Measurements from ENCODE around the gene TBL1X. TPM values are rescaled to one million over a fixed set of nuclear protein-coding genes. Genes with fewer than 3 reads are reported as not detected.
A peak's percentile ranks its signal among the peaks of the same experiment; 100 is the strongest.

Gene TBL1X
- total RNA-seq, 1 donor from 2014 or later, result 6.3 TPM

DNA sequence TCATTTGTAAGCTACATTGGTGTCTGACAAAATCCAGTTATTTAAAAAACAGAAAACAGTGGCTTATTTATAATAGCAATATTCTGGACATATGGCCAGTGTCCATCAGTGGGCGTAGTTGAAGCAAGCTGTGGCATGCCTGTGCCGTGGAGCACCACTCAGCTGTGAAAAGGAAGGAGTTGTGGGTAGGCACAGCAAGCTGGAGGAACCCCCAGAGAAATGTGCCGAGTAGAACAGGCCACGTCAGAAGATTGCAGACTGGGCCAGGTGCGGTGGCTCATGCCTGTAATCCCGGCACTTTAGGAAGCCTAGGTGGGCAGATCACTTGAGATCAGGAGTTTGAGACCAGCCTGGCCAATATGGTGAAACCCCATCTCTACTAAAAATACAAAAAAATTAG is 198.4 kb downstream of the TBL1X start:
- no peak overlapping the region for H3K27ac ChIP-seq (ENCODE audit: low read depth, low read length)
- peaks cover 0 to 2% (median 0%) of the 10 kb centered on the region in 3 donors for H3K36me3 ChIP-seq (ENCODE audit: control insufficient read depth in 3 of 3, insufficient read depth in 3 of 3, low read length in 3 of 3)
- no peaks in the 10 kb centered on the region for H3K9me3 ChIP-seq (ENCODE audit: control insufficient read depth in 3 of 3, low read length in 3 of 3)
- no peak overlapping the region for H3K4me3 ChIP-seq (ENCODE audit: low read length in 3 of 3)
- H3K27me3 ChIP-seq (ENCODE audit: control insufficient read depth in 3 of 3, insufficient read depth in 3 of 3, low read length in 3 of 3), result no peaks in the 10 kb centered on the region
- H3K9ac ChIP-seq (ENCODE audit: low read depth in 1 of 3, low read length in 3 of 3), result no peak overlapping the region
- no peaks in the 10 kb centered on the region for H3K4me1 ChIP-seq (ENCODE audit: control insufficient read depth in 3 of 3, insufficient read depth in 3 of 3, low read length in 3 of 3)

DNA sequence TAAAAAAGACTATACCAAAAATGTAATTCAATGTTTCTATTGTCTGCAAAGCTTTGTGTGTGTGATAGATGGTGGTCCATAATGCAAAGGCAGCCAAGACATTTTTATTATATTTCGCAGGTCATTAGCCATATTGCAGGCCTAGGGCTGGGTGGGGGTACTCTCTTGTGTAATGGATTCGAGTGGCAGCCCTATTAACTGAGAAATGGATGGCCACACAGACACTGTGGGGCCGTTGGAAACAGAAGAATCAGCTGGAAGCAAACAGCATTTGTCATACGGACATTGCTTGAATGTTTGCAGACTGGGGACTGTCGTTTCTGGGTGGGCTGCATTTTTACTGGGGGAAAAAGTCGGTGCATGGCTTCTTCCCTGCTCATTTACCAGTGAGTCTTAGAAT is 199.4 kb downstream of the TBL1X start:
- H3K27me3 ChIP-seq (ENCODE audit: control insufficient read depth in 3 of 3, insufficient read depth in 3 of 3, low read length in 3 of 3), result no peaks in the 10 kb centered on the region
- H3K36me3 ChIP-seq (ENCODE audit: control insufficient read depth in 3 of 3, insufficient read depth in 3 of 3, low read length in 3 of 3), result peaks cover 0 to 2% (median 0%) of the 10 kb centered on the region in 3 donors
- H3K27ac ChIP-seq (ENCODE audit: low read depth, low read length), result no peak overlapping the region
- H3K4me3 ChIP-seq (ENCODE audit: low read length in 3 of 3), result no peak overlapping the region
- no peaks in the 10 kb centered on the region for H3K4me1 ChIP-seq (ENCODE audit: control insufficient read depth in 3 of 3, insufficient read depth in 3 of 3, low read length in 3 of 3)
- no peaks in the 10 kb centered on the region for H3K9me3 ChIP-seq (ENCODE audit: control insufficient read depth in 3 of 3, low read length in 3 of 3)
- H3K9ac ChIP-seq (ENCODE audit: low read depth in 1 of 3, low read length in 3 of 3), result no peak overlapping the region

DNA sequence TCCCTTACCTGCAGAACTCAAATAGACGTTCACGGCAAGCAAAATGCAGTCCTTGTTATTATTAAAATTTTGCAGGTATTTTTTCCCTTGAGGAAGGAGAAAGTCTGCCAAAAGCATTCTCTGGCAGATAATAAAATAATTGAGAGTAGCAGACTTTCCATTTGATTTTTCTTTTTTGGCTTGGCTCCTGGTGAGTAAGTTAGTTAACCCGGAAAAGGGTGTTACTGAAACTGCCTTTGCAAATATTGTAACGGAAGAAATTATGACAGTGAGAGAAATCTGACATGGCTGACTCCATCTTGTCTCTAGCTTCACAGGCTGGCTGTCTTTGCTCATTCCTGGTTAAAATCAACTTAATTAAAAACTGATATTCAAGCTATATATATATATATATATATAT is 200.3 kb downstream of the TBL1X start:
- no peak overlapping the region for H3K9ac ChIP-seq (ENCODE audit: low read depth in 1 of 3, low read length in 3 of 3)
- no peaks in the 10 kb centered on the region for H3K9me3 ChIP-seq (ENCODE audit: control insufficient read depth in 3 of 3, low read length in 3 of 3)
- no peak overlapping the region for H3K4me3 ChIP-seq (ENCODE audit: low read length in 3 of 3)
- H3K27ac ChIP-seq (ENCODE audit: low read depth, low read length), result no peak overlapping the region
- no peaks in the 10 kb centered on the region for H3K27me3 ChIP-seq (ENCODE audit: control insufficient read depth in 3 of 3, insufficient read depth in 3 of 3, low read length in 3 of 3)
- H3K36me3 ChIP-seq (ENCODE audit: control insufficient read depth in 3 of 3, insufficient read depth in 3 of 3, low read length in 3 of 3), result peaks cover 0 to 2% (median 0%) of the 10 kb centered on the region in 3 donors
- H3K4me1 ChIP-seq (ENCODE audit: control insufficient read depth in 3 of 3, insufficient read depth in 3 of 3, low read length in 3 of 3), result no peaks in the 10 kb centered on the region

DNA sequence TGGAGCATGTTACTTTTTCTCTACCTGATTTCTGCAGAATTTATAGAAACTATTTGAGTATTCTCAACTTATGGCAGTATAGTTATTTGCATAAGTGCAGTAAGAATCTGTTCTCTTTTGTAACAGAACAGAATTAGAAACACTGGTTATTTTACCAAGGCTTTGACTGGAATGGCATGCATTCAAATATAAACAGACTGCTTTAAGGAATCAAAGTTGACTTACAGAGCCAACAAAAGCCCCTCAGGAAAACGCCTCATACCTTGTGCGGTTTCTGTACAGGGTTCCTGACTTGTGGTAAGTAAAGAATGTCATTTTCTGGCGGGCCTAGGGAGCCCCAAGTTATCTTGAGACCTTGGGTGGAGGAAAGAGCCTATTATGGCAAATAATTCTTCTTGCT is 203.7 kb downstream of the TBL1X start:
- no peaks in the 10 kb centered on the region for H3K9me3 ChIP-seq (ENCODE audit: control insufficient read depth in 3 of 3, low read length in 3 of 3)
- H3K36me3 ChIP-seq (ENCODE audit: control insufficient read depth in 3 of 3, insufficient read depth in 3 of 3, low read length in 3 of 3), result no peaks in the 10 kb centered on the region
- H3K4me3 ChIP-seq (ENCODE audit: low read length in 3 of 3), result no peak overlapping the region
- H3K27me3 ChIP-seq (ENCODE audit: control insufficient read depth in 3 of 3, insufficient read depth in 3 of 3, low read length in 3 of 3), result no peaks in the 10 kb centered on the region
- no peaks in the 10 kb centered on the region for H3K4me1 ChIP-seq (ENCODE audit: control insufficient read depth in 3 of 3, insufficient read depth in 3 of 3, low read length in 3 of 3)
- no peak overlapping the region for H3K9ac ChIP-seq (ENCODE audit: low read depth in 1 of 3, low read length in 3 of 3)
- H3K27ac ChIP-seq (ENCODE audit: low read depth, low read length), result no peak overlapping the region

DNA sequence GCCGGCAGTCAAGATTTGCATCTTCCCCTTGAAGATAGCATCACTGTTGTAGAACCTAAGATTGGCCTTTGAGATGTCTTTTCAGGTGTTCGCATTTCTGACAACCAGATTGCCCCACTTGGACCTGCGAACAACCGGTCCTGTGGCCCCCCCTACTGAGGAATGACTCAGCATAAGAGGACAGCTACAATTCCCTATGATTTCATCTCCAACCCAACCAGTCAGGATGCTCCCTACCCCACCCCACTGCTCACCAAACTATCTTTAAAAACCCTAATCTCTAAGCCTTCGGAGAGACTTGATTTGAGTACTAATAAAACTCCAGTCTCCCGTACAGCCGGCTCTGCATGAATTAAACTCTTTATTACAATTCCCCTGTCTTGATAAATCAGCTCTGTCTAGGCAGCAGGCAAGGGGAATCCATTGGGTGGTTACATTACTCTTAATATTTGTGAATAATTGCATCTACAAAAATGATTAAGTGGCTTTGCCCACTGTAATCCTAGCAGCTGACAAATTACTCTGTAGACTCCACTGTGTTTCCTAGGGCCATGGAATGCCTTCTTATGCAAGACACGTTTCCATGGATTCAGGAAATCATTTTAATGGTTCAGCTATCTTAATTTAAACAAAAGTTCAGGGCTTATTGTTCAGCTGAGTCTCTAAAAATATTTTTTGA is 205.4 kb downstream of the TBL1X start:
- no peaks in the 10 kb centered on the region for H3K9me3 ChIP-seq (ENCODE audit: control insufficient read depth in 3 of 3, low read length in 3 of 3)
- H3K4me3 ChIP-seq (ENCODE audit: low read length in 3 of 3), result no peak overlapping the region
- no peaks in the 10 kb centered on the region for H3K27me3 ChIP-seq (ENCODE audit: control insufficient read depth in 3 of 3, insufficient read depth in 3 of 3, low read length in 3 of 3)
- H3K36me3 ChIP-seq (ENCODE audit: control insufficient read depth in 3 of 3, insufficient read depth in 3 of 3, low read length in 3 of 3), result no peaks in the 10 kb centered on the region
- H3K4me1 ChIP-seq (ENCODE audit: control insufficient read depth in 3 of 3, insufficient read depth in 3 of 3, low read length in 3 of 3), result no peaks in the 10 kb centered on the region
- no peak overlapping the region for H3K9ac ChIP-seq (ENCODE audit: low read depth in 1 of 3, low read length in 3 of 3)
- H3K27ac ChIP-seq (ENCODE audit: low read depth, low read length), result no peak overlapping the region

DNA sequence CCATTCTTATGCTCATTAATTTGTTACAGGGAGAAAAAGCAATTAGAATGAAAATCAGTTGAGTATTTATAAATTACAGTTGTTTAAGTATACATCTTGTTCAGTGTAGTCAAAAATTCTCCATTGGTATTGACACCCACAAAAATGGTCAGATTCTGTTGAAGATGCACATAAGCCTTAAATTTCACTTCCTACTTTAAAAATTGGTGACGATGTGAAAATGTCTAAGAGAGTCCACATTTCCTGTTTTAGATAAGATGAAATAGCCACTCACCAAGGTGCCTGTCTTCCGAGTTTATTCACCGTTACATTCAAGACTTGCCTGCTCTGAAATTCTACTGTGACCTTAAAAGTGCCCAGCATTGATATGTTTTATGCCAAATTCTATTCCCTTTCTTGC is 207.1 kb downstream of the TBL1X start:
- Histone ChIP-seq H3K36me3 (ENCODE audit: control insufficient read depth in 3 of 3, insufficient read depth in 3 of 3, low read length in 3 of 3) (no peaks in the 10 kb centered on the region), H3K27ac (ENCODE audit: low read depth, low read length) (no peak overlapping the region), H3K9ac (ENCODE audit: low read depth in 1 of 3, low read length in 3 of 3) (no peak overlapping the region)

DNA sequence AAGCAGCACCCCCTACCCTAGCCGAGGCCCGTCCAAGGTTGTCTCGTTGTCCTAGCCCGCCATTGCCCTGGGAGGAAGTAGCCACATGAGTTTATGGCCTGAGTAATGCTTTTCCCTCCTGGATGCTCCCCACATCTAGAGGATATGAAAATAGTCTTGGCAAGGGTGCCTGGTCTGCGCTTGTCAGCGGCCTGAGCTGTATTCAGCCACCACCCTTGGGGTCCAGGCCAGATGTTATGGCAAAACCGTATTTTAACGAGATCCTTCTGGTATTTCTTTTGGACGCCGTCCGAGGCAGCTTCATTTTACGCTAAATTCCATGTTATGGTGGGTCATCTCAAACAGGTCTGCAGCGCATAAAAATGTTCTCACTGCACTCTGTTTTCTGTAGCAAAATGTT is 211.4 kb downstream of the TBL1X start:
- no peaks in the 10 kb centered on the region for H3K4me1 ChIP-seq (ENCODE audit: control insufficient read depth in 3 of 3, insufficient read depth in 3 of 3, low read length in 3 of 3)
- no peaks in the 10 kb centered on the region for H3K36me3 ChIP-seq (ENCODE audit: control insufficient read depth in 3 of 3, insufficient read depth in 3 of 3, low read length in 3 of 3)
- H3K27ac ChIP-seq (ENCODE audit: low read depth, low read length), result no peak overlapping the region
- H3K9me3 ChIP-seq (ENCODE audit: control insufficient read depth in 3 of 3, low read length in 3 of 3), result no peaks in the 10 kb centered on the region
- no peak overlapping the region for H3K4me3 ChIP-seq (ENCODE audit: low read length in 3 of 3)
- no peaks in the 10 kb centered on the region for H3K27me3 ChIP-seq (ENCODE audit: control insufficient read depth in 3 of 3, insufficient read depth in 3 of 3, low read length in 3 of 3)
- no peak overlapping the region for H3K9ac ChIP-seq (ENCODE audit: low read depth in 1 of 3, low read length in 3 of 3)

More for the DNA sequence above, 207.1 kb downstream of the TBL1X start:
- Histone ChIP-seq H3K4me3 (ENCODE audit: low read length in 3 of 3) (no peak overlapping the region), H3K27me3 (ENCODE audit: control insufficient read depth in 3 of 3, insufficient read depth in 3 of 3, low read length in 3 of 3) (no peaks in the 10 kb centered on the region), H3K9me3 (ENCODE audit: control insufficient read depth in 3 of 3, low read length in 3 of 3) (no peaks in the 10 kb centered on the region), H3K4me1 (ENCODE audit: control insufficient read depth in 3 of 3, insufficient read depth in 3 of 3, low read length in 3 of 3) (no peaks in the 10 kb centered on the region)

DNA sequence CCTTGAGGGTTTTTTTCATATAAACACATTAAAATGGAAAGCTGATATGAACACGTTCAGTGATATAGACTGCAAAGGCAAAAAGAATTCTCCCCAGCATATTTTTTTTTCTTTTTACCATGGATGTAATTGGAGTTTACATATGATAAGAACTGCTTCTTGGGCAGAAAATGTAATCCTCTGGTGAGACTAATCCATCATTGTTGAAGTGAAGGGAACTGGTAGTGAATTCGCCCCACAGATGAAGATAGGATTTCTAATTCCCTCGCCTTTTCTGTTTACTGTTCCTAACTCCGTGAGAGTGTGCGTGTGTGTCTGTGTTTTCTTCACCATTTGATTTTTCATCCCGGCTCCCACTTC is 211.9 kb downstream of the TBL1X start:
- Histone ChIP-seq H3K4me3 (ENCODE audit: low read length in 3 of 3) (peak overlapping the region in 1 of 3 donors; percentile 7), H3K9me3 (ENCODE audit: control insufficient read depth in 3 of 3, low read length in 3 of 3) (no peaks in the 10 kb centered on the region), H3K36me3 (ENCODE audit: control insufficient read depth in 3 of 3, insufficient read depth in 3 of 3, low read length in 3 of 3) (no peaks in the 10 kb centered on the region), H3K9ac (ENCODE audit: low read depth in 1 of 3, low read length in 3 of 3) (no peak overlapping the region), H3K4me1 (ENCODE audit: control insufficient read depth in 3 of 3, insufficient read depth in 3 of 3, low read length in 3 of 3) (no peaks in the 10 kb centered on the region), H3K27ac (ENCODE audit: low read depth, low read length) (no peak overlapping the region), H3K27me3 (ENCODE audit: control insufficient read depth in 3 of 3, insufficient read depth in 3 of 3, low read length in 3 of 3) (no peaks in the 10 kb centered on the region)

DNA sequence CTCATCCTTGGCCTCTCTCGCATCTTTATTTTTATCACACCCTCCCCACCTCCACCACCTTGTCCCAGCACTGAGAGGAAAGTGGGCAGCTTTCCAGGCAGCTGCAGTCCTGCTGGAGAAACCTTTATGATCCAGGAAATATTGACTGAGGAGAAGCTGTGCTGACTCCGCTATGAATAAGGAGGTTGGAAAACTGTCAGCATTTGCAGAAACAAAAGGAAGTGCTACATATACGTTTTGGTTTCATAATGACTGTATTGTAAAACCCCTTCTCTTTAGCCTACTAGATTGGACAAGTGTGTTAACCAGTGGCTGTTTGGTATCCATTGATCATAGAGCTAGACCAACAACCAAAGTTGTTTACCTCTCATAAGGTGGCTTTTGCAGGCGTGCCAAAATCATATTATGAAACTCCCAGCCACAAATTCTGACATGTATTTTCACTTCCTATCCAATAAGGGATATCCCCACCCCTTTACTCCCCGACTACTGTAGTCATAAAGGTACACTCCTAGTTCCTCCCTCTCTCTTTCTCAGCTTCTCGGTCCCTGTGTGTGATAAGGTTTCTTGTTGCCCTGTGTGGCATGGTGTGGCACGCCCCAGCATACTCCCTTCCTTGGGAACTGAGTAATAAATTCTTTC is 212.4 kb downstream of the TBL1X start:
- no peaks in the 10 kb centered on the region for H3K9me3 ChIP-seq (ENCODE audit: control insufficient read depth in 3 of 3, low read length in 3 of 3)

DNA sequence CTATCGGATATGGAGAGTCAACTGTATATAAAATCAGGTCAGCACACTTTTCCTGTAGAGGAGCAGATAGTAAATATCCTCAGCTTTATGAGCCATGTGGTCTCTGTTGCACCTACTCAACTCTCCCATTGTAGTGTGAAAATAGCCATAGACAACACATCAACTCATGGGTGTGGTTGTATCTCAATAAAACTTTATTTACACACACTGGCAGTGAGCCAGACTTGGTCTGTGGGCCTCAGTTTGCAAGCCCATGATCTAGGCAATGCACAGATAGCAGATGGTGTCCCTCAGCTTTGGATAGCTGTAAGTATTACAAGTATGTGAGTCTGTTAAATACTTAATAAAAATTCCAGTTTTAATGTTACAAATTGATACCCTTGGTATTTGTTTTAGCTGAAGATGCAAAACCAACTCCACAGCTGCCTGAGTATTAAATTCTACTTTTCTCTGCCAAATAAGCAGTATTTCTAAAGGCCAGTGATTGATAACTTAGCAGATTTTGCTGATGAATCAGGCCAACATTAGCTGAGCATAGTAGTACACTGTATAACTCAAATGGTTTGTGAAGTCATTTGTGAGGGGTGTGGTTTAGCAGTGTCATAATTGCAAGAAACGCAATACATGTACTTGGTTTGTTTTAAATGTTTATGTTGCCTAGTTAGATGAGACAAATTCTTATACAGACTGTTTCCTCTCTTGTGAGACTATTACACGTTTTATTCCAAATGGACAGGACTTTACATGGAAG is 213.5 kb downstream of the TBL1X start:
- H3K9ac ChIP-seq (ENCODE audit: low read depth in 1 of 3, low read length in 3 of 3), result no peak overlapping the region
- no peaks in the 10 kb centered on the region for H3K9me3 ChIP-seq (ENCODE audit: control insufficient read depth in 3 of 3, low read length in 3 of 3)
- no peaks in the 10 kb centered on the region for H3K36me3 ChIP-seq (ENCODE audit: control insufficient read depth in 3 of 3, insufficient read depth in 3 of 3, low read length in 3 of 3)
- H3K27me3 ChIP-seq (ENCODE audit: control insufficient read depth in 3 of 3, insufficient read depth in 3 of 3, low read length in 3 of 3), result no peaks in the 10 kb centered on the region
- H3K4me1 ChIP-seq (ENCODE audit: control insufficient read depth in 3 of 3, insufficient read depth in 3 of 3, low read length in 3 of 3), result no peaks in the 10 kb centered on the region
- no peak overlapping the region for H3K4me3 ChIP-seq (ENCODE audit: low read length in 3 of 3)
- H3K27ac ChIP-seq (ENCODE audit: low read depth, low read length), result no peak overlapping the region

More for the DNA sequence above, 212.4 kb downstream of the TBL1X start:
- H3K4me1 ChIP-seq (ENCODE audit: control insufficient read depth in 3 of 3, insufficient read depth in 3 of 3, low read length in 3 of 3), result no peaks in the 10 kb centered on the region
- H3K27ac ChIP-seq (ENCODE audit: low read depth, low read length), result no peak overlapping the region
- peak overlapping the region in 1 of 3 donors; percentile 7 for H3K4me3 ChIP-seq (ENCODE audit: low read length in 3 of 3)
- H3K36me3 ChIP-seq (ENCODE audit: control insufficient read depth in 3 of 3, insufficient read depth in 3 of 3, low read length in 3 of 3), result no peaks in the 10 kb centered on the region
- no peaks in the 10 kb centered on the region for H3K27me3 ChIP-seq (ENCODE audit: control insufficient read depth in 3 of 3, insufficient read depth in 3 of 3, low read length in 3 of 3)
- peak overlapping the region in 1 of 3 donors; percentile 12 for H3K9ac ChIP-seq (ENCODE audit: low read depth in 1 of 3, low read length in 3 of 3)
